A172 (cell line): ENCODE results near the gene CYP2F1. TPM values are rescaled to one million over a fixed set of nuclear protein-coding genes. Genes with fewer than 3 reads are reported as not detected.
A peak's percentile ranks its signal among the peaks of the same experiment; 100 is the strongest.
"Not testable (repeated sequence)": the region's sequence is repeated elsewhere in the genome, so short reads cannot be mapped to it uniquely, and the experiment has no call there.

ENCODE experiments used
- DNase-seq: peaks from one replicate; pipeline ENCODE4 v3.0.0-alpha.2; 2015; ENCODE audit warnings: low spot score
- total RNA-seq: library from RNA; depleted of rRNA; stranded (reverse); fragments of >200 nt; shearing (Covaris generic); gene quantifications from 2 replicates; pipeline ENCODE4 v1.2.3, GENCODE V29; 2014; rRNA removed

Gene CYP2F1
- not detected in 2 replicates for total RNA-seq

- DNase-seq = no peak
These were observed at the start of gene CYP2F1 for GRCh38 chr19:41114132-41114531. Gene CYP2F1 (plus strand): TSS chr19:41114432. CDS start chr19:41116189, 1,757 bp downstream.

GRCh38 chr19:41064974-41065569 lies 49.2 kb upstream of the CYP2F1 start:
- peak; percentile 40 for DNase-seq

GRCh38 chr19:41076286-41076685 lies 37.9 kb upstream of the CYP2F1 start:
- no peak for DNase-seq

GRCh38 chr19:41083516-41083915 lies 30.7 kb upstream of the CYP2F1 start:
- DNase-seq = peak; percentile 31

DNA sequence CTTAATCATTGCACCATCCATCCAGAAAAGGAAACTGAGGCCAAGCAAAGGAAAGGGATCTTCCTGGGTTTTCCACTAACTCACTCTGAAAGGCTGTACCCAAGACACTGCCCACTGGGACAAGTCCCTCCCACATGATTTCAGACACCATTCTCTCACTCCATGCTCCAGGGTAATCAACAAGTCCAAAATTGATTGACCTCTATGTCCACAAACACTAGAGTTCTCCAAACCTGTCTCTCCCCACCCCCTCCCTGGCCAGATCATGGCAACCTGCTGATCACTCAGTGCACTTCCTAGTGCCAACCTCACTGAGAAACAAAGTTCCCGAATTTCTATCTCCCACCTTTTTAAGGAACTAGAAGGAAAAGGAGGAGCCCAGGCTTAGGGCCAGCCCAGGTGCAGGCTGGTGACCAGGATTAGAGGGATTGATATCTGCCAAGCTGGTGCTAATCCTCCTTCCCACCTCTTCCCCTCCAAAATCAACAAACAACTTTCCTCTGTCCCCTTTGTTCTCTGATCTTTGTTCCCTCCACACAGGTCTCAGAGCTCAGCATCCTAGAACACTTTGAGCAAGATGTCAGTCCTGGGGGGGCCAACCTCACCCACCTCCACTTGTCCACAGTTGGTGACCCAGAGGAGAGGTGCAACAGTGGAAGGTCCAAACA lies 28.4 kb upstream of the CYP2F1 start:
- DNase-seq = no peak

- DNase-seq = no peak
These were observed 26.1 kb upstream of the CYP2F1 start, which contains the start of gene CYP2A13 for GRCh38 chr19:41088151-41088550. Gene CYP2A13 (plus strand): TSS chr19:41088451. CDS start chr19:41088472, 21 bp downstream.

DNA sequence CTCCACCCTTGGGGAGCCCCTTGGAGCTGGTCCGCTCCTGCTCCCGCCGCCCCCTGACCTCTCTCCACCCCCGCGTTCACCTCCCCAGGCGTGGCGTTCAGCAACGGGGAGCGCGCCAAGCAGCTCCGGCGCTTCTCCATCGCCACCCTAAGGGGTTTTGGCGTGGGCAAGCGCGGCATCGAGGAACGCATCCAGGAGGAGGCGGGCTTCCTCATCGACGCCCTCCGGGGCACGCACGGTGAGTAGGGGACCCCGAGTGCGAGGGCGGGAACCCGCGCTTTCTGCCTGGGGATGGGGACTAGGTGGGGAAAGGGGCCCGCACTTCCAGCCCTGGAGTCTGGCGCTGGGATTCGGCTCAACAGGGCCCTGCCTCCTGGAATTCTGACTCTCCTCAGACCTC lies 24.3 kb upstream of the CYP2F1 start:
- no peak for DNase-seq

DNA sequence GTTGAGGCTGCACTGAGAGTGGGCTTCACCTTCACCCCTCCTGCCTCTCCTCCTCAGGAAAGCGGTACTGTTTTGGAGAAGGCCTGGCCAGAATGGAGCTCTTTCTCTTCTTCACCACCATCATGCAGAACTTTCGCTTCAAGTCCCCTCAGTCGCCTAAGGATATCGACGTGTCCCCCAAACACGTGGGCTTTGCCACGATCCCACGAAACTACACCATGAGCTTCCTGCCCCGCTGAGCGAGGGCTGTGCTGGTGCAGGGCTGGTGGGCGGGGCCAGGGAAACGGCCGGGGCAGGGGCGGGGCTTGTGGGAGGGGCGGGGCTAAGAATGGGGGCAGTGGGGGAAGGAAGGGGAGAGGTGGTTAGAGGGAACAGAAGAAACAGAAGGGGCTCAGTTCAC lies 18.5 kb upstream of the CYP2F1 start:
- DNase-seq = no peak

DNA sequence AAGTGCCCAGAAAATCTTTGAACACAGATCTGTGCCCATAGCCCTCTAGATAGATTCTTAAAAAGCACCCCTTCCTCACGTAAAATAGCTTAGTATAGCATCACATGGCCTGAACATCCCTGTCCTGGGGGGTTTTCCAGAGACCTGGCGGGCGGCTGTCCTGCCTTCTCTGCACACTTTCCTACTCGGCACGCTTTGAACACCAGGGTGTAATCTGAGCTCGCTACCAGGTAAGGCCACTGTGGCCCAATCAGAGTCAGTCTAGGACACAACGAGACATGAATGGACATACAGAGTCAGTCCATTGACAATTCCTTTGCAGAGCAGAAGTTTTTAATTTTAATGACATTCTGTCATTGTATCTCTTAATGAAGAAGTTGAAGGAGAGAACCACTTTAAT lies 17.9 kb upstream of the CYP2F1 start:
- DNase-seq = no peak

DNA sequence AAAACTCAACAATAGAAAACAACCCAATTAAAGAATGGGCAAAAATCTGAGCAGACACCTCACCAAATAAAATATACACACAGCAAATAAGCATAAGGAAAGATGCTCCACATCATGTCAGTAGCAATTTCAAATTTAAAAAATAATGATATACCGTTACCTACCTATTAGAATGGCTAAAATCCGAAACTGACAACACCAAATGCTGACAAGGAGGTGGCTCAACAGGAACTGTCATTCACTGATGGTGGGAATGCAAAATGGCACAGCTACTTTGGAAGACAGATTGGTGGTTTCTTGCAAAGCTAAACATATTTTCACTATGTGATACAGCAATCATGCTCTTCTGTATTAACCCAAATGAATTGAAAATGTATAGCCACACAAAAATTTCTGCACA lies 16.9 kb upstream of the CYP2F1 start:
- no peak for DNase-seq

DNA sequence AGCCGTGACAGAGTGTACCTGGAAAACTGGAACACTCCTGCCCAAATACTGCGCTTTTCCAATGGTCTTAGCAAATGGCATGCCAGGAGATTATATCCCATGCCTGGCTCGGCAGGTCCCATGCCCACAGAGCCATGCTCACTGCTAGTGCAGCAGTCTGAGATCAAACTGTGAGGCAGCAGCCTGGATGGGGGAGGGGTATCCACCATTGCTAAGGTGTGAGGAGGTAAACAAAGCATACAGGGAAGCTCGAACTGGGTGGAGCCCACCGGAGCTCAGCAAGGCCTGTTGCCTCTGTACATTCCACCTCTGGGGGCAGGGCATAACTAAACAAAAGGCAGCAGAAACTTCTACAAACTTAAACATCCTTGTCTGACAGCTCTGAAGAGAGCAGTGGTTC lies 15.5 kb upstream of the CYP2F1 start:
- no peak for DNase-seq

GRCh38 chr19:41102210-41102609 lies 12.0 kb upstream of the CYP2F1 start:
- DNase-seq = not testable (repeated sequence)

- no peak for DNase-seq
These were observed 8.1 kb upstream of the CYP2F1 start for GRCh38 chr19:41106177-41106576.

DNA sequence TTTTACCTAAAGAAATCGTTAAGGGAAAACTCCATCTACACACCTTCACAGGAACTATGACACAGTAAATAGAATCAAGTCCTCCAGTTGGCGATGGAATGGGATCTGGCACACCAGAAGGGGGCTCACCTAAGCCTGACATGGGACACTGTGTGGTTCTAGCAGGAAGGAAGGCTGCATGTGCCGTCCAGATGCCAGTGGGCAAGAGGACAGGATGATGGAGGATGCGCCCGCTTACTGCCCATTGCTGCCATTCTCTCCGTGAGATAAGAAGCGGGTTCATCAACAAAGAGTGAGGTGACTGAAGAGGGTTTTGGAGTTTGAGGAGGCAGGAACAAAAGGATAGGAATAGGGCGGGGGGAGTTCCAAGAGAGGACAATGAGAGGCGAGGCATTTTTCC lies 2.9 kb upstream of the CYP2F1 start:
- DNase-seq = no peak

DNA sequence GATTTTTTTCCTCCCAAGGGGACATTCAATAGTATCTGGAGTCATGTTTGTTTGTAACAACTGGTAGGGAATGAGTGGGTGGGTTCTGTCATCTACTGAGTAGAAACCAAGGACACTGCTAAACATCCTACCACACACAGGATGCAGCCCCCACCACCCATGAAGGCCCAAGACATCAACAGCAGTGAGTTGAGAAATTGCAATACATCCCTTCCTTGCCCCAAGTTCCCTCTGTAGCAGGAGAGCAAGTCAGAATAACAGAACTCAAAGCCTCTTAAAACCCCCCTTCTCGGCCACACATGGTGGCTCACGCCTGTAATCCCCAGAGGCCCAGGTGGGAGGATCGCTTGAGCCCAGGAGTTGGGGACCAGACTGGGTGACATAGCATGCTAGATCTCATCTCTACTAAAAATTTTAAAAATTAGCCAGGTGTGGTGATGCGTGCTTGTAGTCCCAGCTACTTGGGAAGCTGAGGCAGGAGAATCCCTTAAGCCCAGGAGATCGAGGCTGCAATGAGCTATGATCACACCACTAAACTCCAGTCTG lies 2.4 kb upstream of the CYP2F1 start:
- DNase-seq = no peak

- DNase-seq = no peak
These were observed 1.4 kb upstream of the CYP2F1 start for GRCh38 chr19:41112728-41113290.

DNA sequence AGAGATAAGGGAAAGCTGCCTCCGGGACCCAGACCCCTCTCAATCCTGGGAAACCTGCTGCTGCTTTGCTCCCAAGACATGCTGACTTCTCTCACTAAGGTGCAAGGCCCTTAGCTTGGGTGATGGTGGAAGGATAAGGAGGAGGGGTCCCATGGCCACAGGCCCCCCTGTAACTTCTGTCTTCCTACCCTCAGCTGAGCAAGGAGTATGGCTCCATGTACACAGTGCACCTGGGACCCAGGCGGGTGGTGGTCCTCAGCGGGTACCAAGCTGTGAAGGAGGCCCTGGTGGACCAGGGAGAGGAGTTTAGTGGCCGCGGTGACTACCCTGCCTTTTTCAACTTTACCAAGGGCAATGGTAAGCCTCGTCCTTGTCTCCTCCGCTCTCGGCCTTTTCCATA lies 2.0 kb downstream of the CYP2F1 start:
- no peak for DNase-seq

- DNase-seq = not testable (repeated sequence)
These were observed 7.0 kb downstream of the CYP2F1 start for GRCh38 chr19:41120929-41121911.

DNA sequence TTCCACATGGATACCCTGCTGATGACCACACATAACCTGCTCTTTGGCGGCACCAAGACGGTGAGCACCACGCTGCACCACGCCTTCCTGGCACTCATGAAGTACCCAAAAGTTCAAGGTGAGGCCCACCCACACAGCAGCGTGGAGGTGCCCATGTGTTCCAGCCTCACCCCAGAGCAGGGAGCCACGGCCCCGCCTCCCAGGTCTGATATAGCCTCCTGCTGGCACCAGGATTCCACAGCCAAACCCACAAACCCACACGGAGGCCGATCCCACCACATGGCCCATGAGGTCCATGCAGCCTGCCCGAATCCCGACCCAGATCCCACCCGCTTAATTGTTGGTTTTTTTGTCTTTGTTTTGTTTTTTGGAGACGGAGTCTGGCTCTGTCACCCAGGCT lies 8.6 kb downstream of the CYP2F1 start:
- DNase-seq = not testable (repeated sequence)

GRCh38 chr19:41123716-41124294 lies 9.6 kb downstream of the CYP2F1 start:
- DNase-seq = no peak

GRCh38 chr19:41126765-41127203 lies 12.6 kb downstream of the CYP2F1 start:
- peak; percentile 22 for DNase-seq
